NCI-H69 (cell line): Measurements from ENCODE around the gene FTSJ1.
"Not testable (repeated sequence)": the region's sequence is repeated elsewhere in the genome, so short reads cannot be mapped to it uniquely, and the experiment has no call there.

Experiments used
- DNase-seq: peaks from one replicate; lab custom pipeline; 2025; lab: John Stamatoyannopoulos, UW

The FTSJ1 gene

GRCh38 chrX:48475774-48476577 is at the start of gene FTSJ1:
Gene FTSJ1, plus strand, starts transcription at chrX:48476199. Its CDS starts 1,849 bp downstream, at chrX:48478048.
- DNase-seq = peak; percentile 87

GRCh38 chrX:48427027-48427716 is 48.8 kb upstream of the FTSJ1 start:
- DNase-seq = not testable (repeated sequence)

GRCh38 chrX:48429606-48430005 is 46.4 kb upstream of the FTSJ1 start:
- not testable (repeated sequence) for DNase-seq

- not testable (repeated sequence) for DNase-seq
Measured at GRCh38 chrX:48430166-48430565, 45.8 kb upstream of the FTSJ1 start.

GRCh38 chrX:48433713-48434112 is 42.3 kb upstream of the FTSJ1 start:
- DNase-seq = not testable (repeated sequence)

GRCh38 chrX:48447201-48447600 is 28.8 kb upstream of the FTSJ1 start:
- not testable (repeated sequence) for DNase-seq

- no peak for DNase-seq
Measured at GRCh38 chrX:48450076-48450475, 25.9 kb upstream of the FTSJ1 start.

GRCh38 chrX:48451708-48452107 is 24.3 kb upstream of the FTSJ1 start:
- DNase-seq = no peak

GRCh38 chrX:48456628-48457331 is 19.2 kb upstream of the FTSJ1 start:
- no peak for DNase-seq

- no peak for DNase-seq
Measured at GRCh38 chrX:48458711-48459110, 17.3 kb upstream of the FTSJ1 start.

- DNase-seq = no peak
Measured at GRCh38 chrX:48459483-48459882, 16.5 kb upstream of the FTSJ1 start.

- DNase-seq = no peak
Measured at GRCh38 chrX:48460031-48460430, 16.0 kb upstream of the FTSJ1 start.

GRCh38 chrX:48460606-48461005 is 15.4 kb upstream of the FTSJ1 start:
- DNase-seq = no peak

- DNase-seq = no peak
Measured at GRCh38 chrX:48461830-48462229, 14.2 kb upstream of the FTSJ1 start.

- DNase-seq = no peak
Measured at GRCh38 chrX:48465336-48465933, 10.6 kb upstream of the FTSJ1 start.

GRCh38 chrX:48466696-48467095 is 9.3 kb upstream of the FTSJ1 start:
- DNase-seq = no peak

- DNase-seq = peak; percentile 19
Measured at GRCh38 chrX:48467281-48467761, 8.7 kb upstream of the FTSJ1 start.

GRCh38 chrX:48468247-48468671 is 7.7 kb upstream of the FTSJ1 start:
- peak; percentile 60 for DNase-seq

GRCh38 chrX:48468693-48469691 is 7.0 kb upstream of the FTSJ1 start:
- DNase-seq = no peak

- no peak for DNase-seq
Measured at GRCh38 chrX:48470110-48470832, 5.7 kb upstream of the FTSJ1 start, which contains the start of gene SLC38A5. Gene SLC38A5, minus strand, starts transcription at chrX:48470260. Its CDS starts 2,336 bp downstream, at chrX:48467924.
